Measurements from ENCODE around the gene FAM171A1.

DNA sequence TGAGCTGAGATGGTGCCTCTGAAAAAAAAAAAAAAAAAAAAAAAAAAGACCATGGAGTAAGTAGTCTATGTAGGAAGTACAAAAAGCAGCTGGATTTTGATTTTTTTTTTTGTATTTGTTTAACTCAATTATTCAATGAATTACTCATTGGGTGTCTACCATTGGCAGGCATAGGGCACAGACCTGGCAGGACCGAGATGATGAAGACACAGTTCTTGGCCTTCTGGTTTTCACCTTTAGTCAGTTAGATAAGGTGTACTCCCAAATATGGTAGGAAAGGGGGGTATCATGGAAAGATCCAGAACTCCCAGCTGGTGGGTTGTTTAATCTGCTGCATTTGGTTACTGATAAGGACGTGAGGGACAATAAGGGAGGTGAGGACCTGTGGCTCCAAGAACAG lies 105.5 kb downstream of the FAM171A1 start:
- TF ChIP-seq, protein P1, sequence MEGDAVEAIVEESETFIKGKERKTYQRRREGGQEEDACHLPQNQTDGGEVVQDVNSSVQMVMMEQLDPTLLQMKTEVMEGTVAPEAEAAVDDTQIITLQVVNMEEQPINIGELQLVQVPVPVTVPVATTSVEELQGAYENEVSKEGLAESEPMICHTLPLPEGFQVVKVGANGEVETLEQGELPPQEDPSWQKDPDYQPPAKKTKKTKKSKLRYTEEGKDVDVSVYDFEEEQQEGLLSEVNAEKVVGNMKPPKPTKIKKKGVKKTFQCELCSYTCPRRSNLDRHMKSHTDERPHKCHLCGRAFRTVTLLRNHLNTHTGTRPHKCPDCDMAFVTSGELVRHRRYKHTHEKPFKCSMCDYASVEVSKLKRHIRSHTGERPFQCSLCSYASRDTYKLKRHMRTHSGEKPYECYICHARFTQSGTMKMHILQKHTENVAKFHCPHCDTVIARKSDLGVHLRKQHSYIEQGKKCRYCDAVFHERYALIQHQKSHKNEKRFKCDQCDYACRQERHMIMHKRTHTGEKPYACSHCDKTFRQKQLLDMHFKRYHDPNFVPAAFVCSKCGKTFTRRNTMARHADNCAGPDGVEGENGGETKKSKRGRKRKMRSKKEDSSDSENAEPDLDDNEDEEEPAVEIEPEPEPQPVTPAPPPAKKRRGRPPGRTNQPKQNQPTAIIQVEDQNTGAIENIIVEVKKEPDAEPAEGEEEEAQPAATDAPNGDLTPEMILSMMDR (conservative IDR thresholded peaks at IDR 0.05; ENCODE audit: low read depth, low read length) = no peak
- no peak for TF ChIP-seq EZH2 (IDR thresholded peaks at IDR 0.05; ENCODE audit: borderline replicate concordance, low read depth, low read length, poor library complexity, severe bottlenecking)
